Stomach (tissue), 9 donors: ENCODE data around the gene MYBL2. TPM values are rescaled to one million over a fixed set of nuclear protein-coding genes. Genes with fewer than 3 reads are reported as not detected.
A peak's percentile ranks its signal among the peaks of the same experiment; 100 is the strongest.

Experiments used
- DNase-seq, 2 donors: peaks; one replicate each; pipeline versions ENCODE4 v3.0.0 to v3.0.0-alpha.2; 2013 to 2019
- H3K27ac ChIP-seq, 5 donors: fragments of 200-600 bp in 4 of 5; sonication (generic) in 4 of 5; one replicate each; pipeline ENCODE4 v1.5.1; 2013 to 2019; ENCODE audit warnings: mild to moderate bottlenecking in 1 of 5, moderate library complexity in 1 of 5
- H3K27me3 ChIP-seq, 3 donors: fragments of 200-600 bp; sonication (generic); one replicate each; pipeline ENCODE4 v1.5.1; 2017 to 2019; ENCODE audit warnings: mixed run types in 1 of 3
- H3K36me3 ChIP-seq, 4 donors: fragments of 200-600 bp; sonication (generic); 1 replicate in 3 of 4; 2 replicates in 1 of 4; pipeline ENCODE4 v1.5.1; 2016 to 2019
- H3K4me1 ChIP-seq, 4 donors: fragments of 200-600 bp; sonication (generic); one replicate each; pipeline ENCODE4 v1.5.1; 2016 to 2019
- H3K4me3 ChIP-seq, 4 donors: fragments of 200-600 bp; sonication (generic) in 3 of 4; one replicate each; pipeline ENCODE4 v1.5.1; 2016 to 2019; ENCODE audit warnings: mild to moderate bottlenecking in 1 of 4
- H3K9me3 ChIP-seq, 4 donors: fragments of 200-600 bp; sonication (generic); one replicate each; pipeline ENCODE4 v1.5.1; 2016 to 2019
- CTCF ChIP-seq, 7 experiments: fragments of 450-650 bp in 4 of 7; fragments of 200-600 bp in 3 of 7; sonication (generic) in 3 of 7; IDR thresholded peaks; one replicate each; pipeline ENCODE4 v1.5.1; 2016 to 2019; ENCODE audit warnings: antibody characterized with exemption in 7 of 7, control low read depth in 2 of 7, mild to moderate bottlenecking in 1 of 7
- EP300 ChIP-seq: sonication (generic); formaldehyde crosslinking; IDR thresholded peaks from one replicate; pipeline ENCODE4 v1.6.1; 2017; ENCODE audit warnings: antibody characterized with exemption
- POLR2A ChIP-seq, 4 donors: fragments of 450-650 bp; IDR thresholded peaks; one replicate each; pipeline ENCODE4 v1.6.1; 2016; ENCODE audit warnings: antibody characterized with exemption in 4 of 4, control low read depth in 2 of 4, mild to moderate bottlenecking in 1 of 4, moderate library complexity in 1 of 4
- POLR2AphosphoS5 ChIP-seq, 3 donors: sonication (generic); formaldehyde crosslinking; IDR thresholded peaks; one replicate each; pipeline ENCODE4 v1.6.1; 2016; ENCODE audit warnings: antibody characterized with exemption in 3 of 3
- WGBS, 5 donors: extraction: QIAGEN DNeasy Blood & Tissue Kit in 3 of 5; methylation state at CpG; one replicate each; pipeline versions ENCODE4 v1.1.5 to v1.1.7; 2013 to 2018; 5-methylcytosine and 5-hydroxymethylcytosine counted together
- intact Hi-C: fragments of 100-400 bp; cut with DNase I; formaldehyde crosslinking; loops from one replicate; pipeline ENCODE4 v1.15.1; 2023; ENCODE audit warnings: low total_unique reads
- polyA plus RNA-seq, 3 donors: library from polyadenylated mRNA; stranded (reverse); fragments of 200-250 nt; gene quantifications; one replicate each; pipeline ENCODE4 v1.2.3, GENCODE V29; 2013
- total RNA-seq, 5 donors: library from RNA; depleted of rRNA; stranded (reverse); fragments of >200 nt; gene quantifications; one replicate each; pipeline versions ENCODE4 v1.1.0 to v1.2.3, GENCODE V29; 2014 to 2016
- donor health status: healthy with polysubstance abuse.
- donor health status: Bipolar disorder and iron deficiency.
- donor health status: healthy.

MYBL2 gene
- total and polyA plus RNA-seq, 8 donors, result 4.1 to 25.1 (median 6.1) TPM

GRCh38 chr20:43720007-43720406 is 53.1 kb downstream of the MYBL2 start:
- TF ChIP-seq POLR2A (IDR thresholded peaks at IDR 0.05) (no peak), CTCF (IDR thresholded peaks at IDR 0.05) (no peak), POLR2AphosphoS5 (IDR thresholded peaks at IDR 0.05) (no peak)
- peaks cover 0 to 14% (median 0%) of the 10 kb centered on the region in 3 donors for H3K27me3 ChIP-seq
- H3K36me3 ChIP-seq, result no peaks in the 10 kb centered on the region
- no peak for DNase-seq
- WGBS, 5 donors, result 80 to 92% (median 86%) methylated on average over 1 of the region's 1 CpG
- no peak overlapping the region for H3K4me3 ChIP-seq
- H3K27ac ChIP-seq, result no peak overlapping the region
- no peaks in the 10 kb centered on the region for H3K9me3 ChIP-seq
- intact Hi-C loops, result no loop called here
- H3K4me1 ChIP-seq, result no peaks in the 10 kb centered on the region

GRCh38 chr20:43721097-43721428 is 54.1 kb downstream of the MYBL2 start:
- no peak overlapping the region for H3K27ac ChIP-seq
- H3K36me3 ChIP-seq, result no peaks in the 10 kb centered on the region
- H3K4me3 ChIP-seq, result no peak overlapping the region
- WGBS, 5 donors, result 0 to 28% (median 0%) methylated on average over 2 of the region's 2 CpGs
- no peaks in the 10 kb centered on the region for H3K9me3 ChIP-seq
- H3K27me3 ChIP-seq, result peaks cover 0 to 14% (median 0%) of the 10 kb centered on the region in 3 donors
- intact Hi-C loops, result no loop called here
- no peak for DNase-seq
- H3K4me1 ChIP-seq, result no peaks in the 10 kb centered on the region
- no peak for TF ChIP-seq POLR2A (IDR thresholded peaks at IDR 0.05)
- no peak for TF ChIP-seq EP300
- TF ChIP-seq CTCF (IDR thresholded peaks at IDR 0.05), result no peak
- TF ChIP-seq POLR2AphosphoS5 (IDR thresholded peaks at IDR 0.05), result no peak

GRCh38 chr20:43721429-43722152 is 54.7 kb downstream of the MYBL2 start:
- intact Hi-C loops, result no loop called here

GRCh38 chr20:43722153-43722505 is 55.2 kb downstream of the MYBL2 start:
- Histone ChIP-seq H3K4me3 (no peak overlapping the region), H3K36me3 (no peaks in the 10 kb centered on the region), H3K4me1 (no peaks in the 10 kb centered on the region), H3K27ac (no peak overlapping the region), H3K9me3 (no peaks in the 10 kb centered on the region), H3K27me3 (peaks cover 0 to 14% (median 0%) of the 10 kb centered on the region in 3 donors)
- intact Hi-C loops, result no loop called here
- peak in 1 of 2 donors; percentile 37 for DNase-seq
- TF ChIP-seq CTCF (IDR thresholded peaks at IDR 0.05) (no peak), EP300 (no peak), POLR2AphosphoS5 (IDR thresholded peaks at IDR 0.05) (no peak), POLR2A (IDR thresholded peaks at IDR 0.05) (no peak)
- 22 to 48% (median 31%) methylated on average over 8 of the region's 8 CpGs for WGBS, 5 donors

More at GRCh38 chr20:43721429-43722152, 54.7 kb downstream of the MYBL2 start:
- Histone ChIP-seq H3K9me3 (no peaks in the 10 kb centered on the region), H3K27ac (no peak overlapping the region), H3K36me3 (no peaks in the 10 kb centered on the region), H3K4me1 (no peaks in the 10 kb centered on the region), H3K27me3 (peaks cover 0 to 14% (median 0%) of the 10 kb centered on the region in 3 donors), H3K4me3 (no peak overlapping the region)
- TF ChIP-seq EP300, result no peak
- TF ChIP-seq CTCF (IDR thresholded peaks at IDR 0.05), result no peak
- no peak for TF ChIP-seq POLR2AphosphoS5 (IDR thresholded peaks at IDR 0.05)
- no peak for TF ChIP-seq POLR2A (IDR thresholded peaks at IDR 0.05)
- 25 to 39% (median 27%) methylated on average over 6 to 15 of the region's 15 CpGs for WGBS, 5 donors
- peak in 1 of 2 donors; percentile 28 for DNase-seq
